Common myeloid progenitor, CD34-positive (primary cell): ENCODE data around the gene HS3ST4.
"Not testable (repeated sequence)": the region's sequence is repeated elsewhere in the genome, so short reads cannot be mapped to it uniquely, and the experiment has no call there.

Experiments
- CTCF ChIA-PET: fragments of 350-600 bp; sonication (Branson Sonifier 250); formaldehyde crosslinking; loops from one replicate; lab custom pipeline; 2021; ENCODE audit warnings: antibody characterized with exemption; lab: Charles Lee
- POLR2A ChIA-PET: fragments of 350-600 bp; sonication (Branson Sonifier 250); formaldehyde crosslinking; loops from one replicate; lab custom pipeline; 2021; ENCODE audit warnings: antibody characterized with exemption; lab: Charles Lee
- DNase-seq, 3 donors: peaks; one replicate each; pipeline versions ENCODE4 v3.0.0 to v3.0.0-alpha.2; 2013
- H3K27ac ChIP-seq, 2 experiments: 1 replicate in 1 of 2; 2 replicates in 1 of 2; pipeline ENCODE4 v1.7.0; 2013; ENCODE audit warnings: inconsistent platforms in 2 of 2, low read length in 2 of 2, mild to moderate bottlenecking in 2 of 2, low read depth in 1 of 2, moderate library complexity in 1 of 2; ENCODE audit not compliant: severe bottlenecking in 2 of 2, insufficient read depth in 1 of 2, poor library complexity in 1 of 2
- H3K27me3 ChIP-seq, 5 experiments: replicated peaks in 2 of 5; 1 replicate in 3 of 5; 2 replicates in 2 of 5; pipeline versions ENCODE4 v1.6.1 to v1.7.0; 2013; ENCODE audit warnings: low read length in 4 of 5, mild to moderate bottlenecking in 2 of 5, moderate library complexity in 2 of 5, inconsistent platforms in 1 of 5; ENCODE audit not compliant: insufficient read depth in 5 of 5, control insufficient read depth in 4 of 5
- H3K36me3 ChIP-seq, 4 experiments: 1 replicate in 2 of 4; 2 replicates in 2 of 4; pipeline versions ENCODE4 v1.6.1 to v1.7.0; 2013; ENCODE audit warnings: low read length in 3 of 4, control low read depth in 1 of 4, mild to moderate bottlenecking in 1 of 4; ENCODE audit not compliant: control insufficient read depth in 4 of 4, insufficient read depth in 4 of 4
- H3K4me1 ChIP-seq, 4 experiments: 1 replicate in 3 of 4; 2 replicates in 1 of 4; pipeline versions ENCODE4 v1.6.1 to v1.7.1; 2013; ENCODE audit warnings: low read length in 3 of 4, mild to moderate bottlenecking in 3 of 4, control low read depth in 1 of 4, inconsistent platforms in 1 of 4, moderate library complexity in 1 of 4; ENCODE audit not compliant: control insufficient read depth in 4 of 4, insufficient read depth in 4 of 4; ENCODE audit errors: control extremely low read depth in 1 of 4
- H3K4me3 ChIP-seq, 7 experiments: 1 replicate in 4 of 7; 2 replicates in 3 of 7; pipeline versions ENCODE4 v1.5.1 to v1.7.0; 2013; ENCODE audit warnings: mild to moderate bottlenecking in 7 of 7, low read length in 6 of 7, moderate library complexity in 6 of 7, inconsistent platforms in 2 of 7, low read depth in 2 of 7, control low read depth in 1 of 7; ENCODE audit not compliant: insufficient read depth in 4 of 7, control insufficient read depth in 1 of 7; ENCODE audit errors: extremely low read depth in 1 of 7
- H3K9me3 ChIP-seq, 5 experiments: 1 replicate in 4 of 5; 2 replicates in 1 of 5; pipeline versions ENCODE4 v1.6.1 to v1.7.1; 2013; ENCODE audit warnings: low read length in 4 of 5, mild to moderate bottlenecking in 2 of 5, inconsistent platforms in 1 of 5, low read depth in 1 of 5, moderate library complexity in 1 of 5; ENCODE audit not compliant: control insufficient read depth in 4 of 5, insufficient read depth in 2 of 5; ENCODE audit errors: control extremely low read depth in 1 of 5
- WGBS: methylation state at CpG from one replicate; pipeline ENCODE4 v1.1.5; 2013; ENCODE audit not compliant: insufficient coverage; 5-methylcytosine and 5-hydroxymethylcytosine counted together

The HS3ST4 gene

DNA sequence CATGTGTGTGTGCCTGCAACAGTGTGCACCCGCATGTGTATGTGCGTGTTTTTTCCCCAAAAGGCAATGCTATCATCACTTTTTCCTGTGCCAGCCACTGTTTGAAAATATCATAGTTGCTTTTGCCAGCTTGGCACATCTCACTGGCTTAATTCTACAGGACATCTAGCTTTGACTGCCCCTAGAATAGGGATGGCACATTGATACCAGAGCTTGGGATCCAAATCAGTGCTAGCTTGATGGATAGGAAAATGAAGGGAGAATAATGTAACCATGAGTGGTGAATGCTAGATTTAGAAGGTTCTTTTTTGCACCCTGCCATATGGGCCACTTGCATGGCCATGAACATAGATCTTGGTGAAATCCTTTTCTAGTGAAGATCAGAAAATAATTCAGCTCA is 72.7 kb downstream of the HS3ST4 start:
- POLR2A ChIA-PET: no interaction called here
- H3K27me3 ChIP-seq: no peaks in the 10 kb centered on the region
- DNase-seq: no peak
- no peak overlapping the region for H3K27ac ChIP-seq
- H3K36me3 ChIP-seq: no peaks in the 10 kb centered on the region
- no peaks in the 10 kb centered on the region for H3K4me1 ChIP-seq
- no peak overlapping the region for H3K4me3 ChIP-seq
- no CpG with 5 or more reads among the region's 2 CpGs for WGBS
- CTCF ChIA-PET: no interaction called here
- H3K9me3 ChIP-seq: no peaks in the 10 kb centered on the region

DNA sequence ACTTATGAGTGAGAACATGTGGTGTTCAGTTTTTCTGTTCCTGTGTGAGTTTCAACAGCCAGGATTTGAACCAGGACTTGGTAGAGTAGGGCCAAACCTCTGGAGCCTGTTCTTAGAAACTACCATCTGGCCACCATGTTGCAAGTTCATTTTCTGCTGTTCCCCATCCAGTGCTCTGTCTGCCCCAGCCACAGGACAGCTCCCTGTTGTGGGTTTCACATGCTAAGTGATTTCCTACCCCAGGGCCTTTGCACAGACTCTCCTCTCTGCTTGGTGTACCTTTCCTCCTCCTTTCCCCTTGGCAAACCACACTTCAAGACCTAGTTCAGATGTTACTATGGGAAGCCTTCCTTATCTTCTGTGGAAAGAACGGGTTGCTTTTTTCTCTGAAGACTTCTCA is 79.5 kb downstream of the HS3ST4 start:
- Histone ChIP-seq H3K4me1 (no peaks in the 10 kb centered on the region), H3K27ac (no peak overlapping the region), H3K4me3 (no peak overlapping the region), H3K9me3 (peaks cover 0 to 2% (median 0%) of the 10 kb centered on the region in 5 experiments), H3K27me3 (no peaks in the 10 kb centered on the region), H3K36me3 (no peaks in the 10 kb centered on the region)
- ChIA-PET POLR2A (no interaction called here), CTCF (no interaction called here)
- 100% methylated on average over 1 of the region's 1 CpG for WGBS
- DNase-seq: no peak

DNA sequence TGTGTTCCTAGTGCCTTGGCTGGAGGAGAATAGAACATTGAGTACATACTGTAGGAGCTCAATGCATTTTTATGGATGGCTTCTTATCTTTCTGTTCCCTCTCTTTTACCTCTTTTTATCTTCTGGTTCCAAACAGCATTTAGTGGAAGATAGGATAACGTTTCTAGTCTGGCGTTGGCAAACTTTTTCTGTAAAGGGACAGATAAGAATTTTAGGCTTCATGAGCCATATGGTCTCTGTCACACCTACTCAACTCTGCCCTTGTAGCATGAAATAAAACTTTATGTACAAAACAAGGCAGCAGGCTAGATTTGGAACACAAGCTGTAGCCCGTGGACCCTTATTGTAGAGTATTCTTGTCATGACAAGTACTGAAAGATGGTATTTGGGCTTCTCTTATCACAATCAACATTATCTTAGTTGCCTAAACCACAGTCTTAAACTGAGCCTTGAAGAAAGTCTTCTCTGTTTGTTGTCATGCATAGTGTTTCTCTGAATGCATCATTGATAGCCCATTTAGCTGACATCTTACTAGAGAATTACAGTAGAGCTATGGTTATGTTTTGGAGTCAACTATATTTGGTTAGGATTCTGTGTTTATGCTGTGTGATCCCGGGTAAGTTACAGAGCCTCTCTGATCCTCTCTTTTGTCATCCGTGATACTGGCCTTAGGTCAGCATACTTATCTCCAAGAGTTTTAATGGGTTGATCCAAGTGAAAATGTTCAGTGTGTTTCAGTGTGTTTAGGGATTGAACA is 80.2 kb downstream of the HS3ST4 start:
- Histone ChIP-seq H3K27ac (no peak overlapping the region), H3K27me3 (no peaks in the 10 kb centered on the region), H3K4me3 (no peak overlapping the region), H3K4me1 (no peaks in the 10 kb centered on the region), H3K9me3 (peaks cover 0 to 2% (median 0%) of the 10 kb centered on the region in 5 experiments), H3K36me3 (no peaks in the 10 kb centered on the region)
- WGBS: 80% methylated on average over 2 of the region's 5 CpGs
- DNase-seq: peak in 1 of 3 donors; percentile 7
- POLR2A ChIA-PET: no interaction called here
- CTCF ChIA-PET: no interaction called here

DNA sequence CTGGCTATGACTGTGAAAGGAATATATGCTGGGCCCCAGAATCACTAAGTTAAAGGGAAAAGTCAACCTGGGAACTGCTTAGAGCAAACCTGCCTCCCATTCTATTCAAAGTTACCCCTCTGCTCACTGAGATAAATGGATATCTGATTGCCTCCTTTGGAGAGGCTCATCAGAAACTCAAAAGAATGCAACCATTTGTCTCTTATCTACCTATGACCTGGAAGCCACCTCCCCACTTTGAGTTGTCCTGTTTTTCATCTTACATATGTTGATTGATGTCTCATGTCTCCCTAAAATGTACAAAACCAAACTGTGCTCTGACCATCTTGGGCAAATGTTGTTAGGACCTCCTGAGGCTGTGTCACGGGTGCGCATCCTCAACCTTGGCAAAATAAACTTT is 84.5 kb downstream of the HS3ST4 start:
- DNase-seq, H3K4me3 ChIP-seq, H3K36me3 ChIP-seq, H3K27ac ChIP-seq, H3K4me1 ChIP-seq, CTCF ChIA-PET, H3K27me3 ChIP-seq, H3K9me3 ChIP-seq, POLR2A ChIA-PET: not testable (repeated sequence)
- 100% methylated on average over 2 of the region's 2 CpGs for WGBS

DNA sequence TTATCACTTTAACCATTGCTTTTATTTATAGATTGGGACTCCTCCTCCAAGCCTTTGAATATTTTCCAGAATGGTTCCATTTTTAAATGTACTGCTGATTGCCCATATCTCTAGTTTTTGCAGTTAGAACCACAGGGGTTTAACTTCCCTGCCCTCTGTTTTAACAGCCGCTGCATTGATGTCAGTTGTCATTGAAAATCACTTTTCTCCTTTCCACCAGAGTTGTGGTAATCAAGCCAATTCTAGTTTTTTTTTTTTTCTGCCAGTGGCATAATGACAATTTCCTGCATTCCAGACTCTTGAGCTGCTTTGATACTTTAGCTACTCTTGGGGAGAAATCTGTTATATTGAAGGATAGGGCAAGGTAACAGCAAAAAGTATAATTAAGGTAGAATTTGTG is 91.5 kb downstream of the HS3ST4 start:
- Histone ChIP-seq H3K27me3 (no peaks in the 10 kb centered on the region), H3K4me3 (no peak overlapping the region), H3K27ac (no peak overlapping the region), H3K9me3 (no peaks in the 10 kb centered on the region), H3K4me1 (no peaks in the 10 kb centered on the region), H3K36me3 (no peaks in the 10 kb centered on the region)
- no peak for DNase-seq
- ChIA-PET CTCF (no interaction called here), POLR2A (no interaction called here)
- WGBS: no CpG with 5 or more reads among the region's 1 CpG

DNA sequence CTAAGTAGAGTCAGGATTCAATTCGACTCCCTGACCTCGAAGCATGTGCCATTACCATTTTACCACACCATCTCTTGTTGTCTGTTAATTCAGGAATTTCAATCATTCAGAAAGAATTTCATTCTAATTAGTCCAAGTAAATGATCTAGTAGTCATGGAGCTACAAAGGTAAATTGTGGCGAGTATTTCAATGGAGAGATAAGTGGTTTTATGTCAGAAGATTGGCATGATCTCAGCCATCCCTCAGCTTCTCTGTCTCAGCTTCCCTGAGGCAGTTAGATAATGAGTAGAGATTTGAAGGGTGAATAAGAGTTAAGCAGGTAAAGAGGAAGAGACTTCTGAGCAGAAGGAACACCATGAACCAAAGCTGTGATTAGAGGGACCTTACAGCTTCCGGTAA is 93.6 kb downstream of the HS3ST4 start:
- H3K27me3 ChIP-seq: no peaks in the 10 kb centered on the region
- CTCF ChIA-PET: no interaction called here
- H3K27ac ChIP-seq: no peak overlapping the region
- H3K4me3 ChIP-seq: no peak overlapping the region
- DNase-seq: no peak
- POLR2A ChIA-PET: no interaction called here
- H3K36me3 ChIP-seq: no peaks in the 10 kb centered on the region
- 100% methylated on average over 2 of the region's 4 CpGs for WGBS
- no peaks in the 10 kb centered on the region for H3K4me1 ChIP-seq
- no peaks in the 10 kb centered on the region for H3K9me3 ChIP-seq

DNA sequence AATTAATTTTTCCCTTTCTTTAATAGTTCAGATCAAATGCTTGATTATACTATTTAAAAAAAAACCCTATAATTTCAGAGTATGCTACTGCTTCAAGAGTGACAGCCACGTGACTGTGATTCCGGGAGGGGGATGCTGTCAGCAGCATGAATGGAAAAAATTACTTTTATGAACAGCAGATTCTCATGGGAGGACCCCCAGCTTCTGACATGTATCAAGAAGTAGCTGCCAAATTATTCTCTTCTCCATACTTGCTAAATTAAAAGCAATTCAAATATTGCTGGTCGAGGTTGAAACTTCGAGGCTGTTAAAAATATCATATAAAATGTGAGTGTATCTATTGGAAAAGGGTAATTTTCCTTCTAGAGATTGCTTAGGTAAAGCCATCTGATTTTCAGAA is 95.0 kb downstream of the HS3ST4 start:
- no peaks in the 10 kb centered on the region for H3K27me3 ChIP-seq
- DNase-seq: no peak
- WGBS: 92% methylated on average over 2 of the region's 4 CpGs
- no peak overlapping the region for H3K4me3 ChIP-seq
- H3K36me3 ChIP-seq: no peaks in the 10 kb centered on the region
- H3K4me1 ChIP-seq: no peaks in the 10 kb centered on the region
- ChIA-PET POLR2A (no interaction called here), CTCF (no interaction called here)
- no peaks in the 10 kb centered on the region for H3K9me3 ChIP-seq
- H3K27ac ChIP-seq: no peak overlapping the region
